Measurements from ENCODE around the gene ALDH3B1.

The ALDH3B1 gene

GRCh38 chr11:68036141-68036716 is 26.1 kb downstream of the ALDH3B1 start:
- TF ChIP-seq CTCF (IDR thresholded peaks at IDR 0.05; ENCODE audit: insufficient read depth, low read length, poor library complexity, severe bottlenecking): no peak
- Histone ChIP-seq H3K36me3 (ENCODE audit: control insufficient read depth, insufficient read depth, low read length) (peaks cover 19% of the 10 kb centered on the region), H3K27me3 (replicated peaks; ENCODE audit: control insufficient read depth, insufficient read depth, low read length) (no peaks in the 10 kb centered on the region), H3K4me3 (replicated peaks; ENCODE audit: low read depth, low read length) (no peak overlapping the region)
- no peak for DNase-seq (ENCODE audit: extremely low read depth, insufficient read length)

GRCh38 chr11:68036717-68037239 is 26.7 kb downstream of the ALDH3B1 start:
- no peak for DNase-seq (ENCODE audit: extremely low read depth, insufficient read length)
- TF ChIP-seq CTCF (IDR thresholded peaks at IDR 0.05; ENCODE audit: insufficient read depth, low read length, poor library complexity, severe bottlenecking): no peak
- Histone ChIP-seq H3K27me3 (replicated peaks; ENCODE audit: control insufficient read depth, insufficient read depth, low read length) (no peaks in the 10 kb centered on the region), H3K36me3 (ENCODE audit: control insufficient read depth, insufficient read depth, low read length) (peaks cover 23% of the 10 kb centered on the region), H3K4me3 (replicated peaks; ENCODE audit: low read depth, low read length) (no peak overlapping the region)

- no peak for DNase-seq (ENCODE audit: extremely low read depth, insufficient read length)
- no peak for TF ChIP-seq CTCF (IDR thresholded peaks at IDR 0.05; ENCODE audit: insufficient read depth, low read length, poor library complexity, severe bottlenecking)
- H3K27me3 ChIP-seq (replicated peaks; ENCODE audit: control insufficient read depth, insufficient read depth, low read length): no peaks in the 10 kb centered on the region
- H3K4me3 ChIP-seq (replicated peaks; ENCODE audit: low read depth, low read length): no peak overlapping the region
- peaks cover 26% of the 10 kb centered on the region for H3K36me3 ChIP-seq (ENCODE audit: control insufficient read depth, insufficient read depth, low read length)
These were observed 27.5 kb downstream of the ALDH3B1 start for GRCh38 chr11:68037411-68038225.

GRCh38 chr11:68038226-68038717 is 28.1 kb downstream of the ALDH3B1 start:
- peak overlapping the region; percentile 80 for H3K4me3 ChIP-seq (replicated peaks; ENCODE audit: low read depth, low read length)
- DNase-seq (ENCODE audit: extremely low read depth, insufficient read length): peak; percentile 35
- H3K36me3 ChIP-seq (ENCODE audit: control insufficient read depth, insufficient read depth, low read length): peaks cover 30% of the 10 kb centered on the region
- no peak for TF ChIP-seq CTCF (IDR thresholded peaks at IDR 0.05; ENCODE audit: insufficient read depth, low read length, poor library complexity, severe bottlenecking)
- H3K27me3 ChIP-seq (replicated peaks; ENCODE audit: control insufficient read depth, insufficient read depth, low read length): no peaks in the 10 kb centered on the region

GRCh38 chr11:68038718-68039525 is 28.8 kb downstream of the ALDH3B1 start, which contains the start of gene TCIRG1:
TSS of gene TCIRG1 (plus strand) at chr11:68039025. CDS start at chr11:68041272, 2,247 bp downstream.
- Histone ChIP-seq H3K36me3 (ENCODE audit: control insufficient read depth, insufficient read depth, low read length) (peaks cover 29% of the 10 kb centered on the region), H3K27me3 (replicated peaks; ENCODE audit: control insufficient read depth, insufficient read depth, low read length) (no peaks in the 10 kb centered on the region), H3K4me3 (replicated peaks; ENCODE audit: low read depth, low read length) (peak within 1 kb of the TSS; percentile 80)
- TF ChIP-seq CTCF (IDR thresholded peaks at IDR 0.05; ENCODE audit: insufficient read depth, low read length, poor library complexity, severe bottlenecking): no peak
- peak; percentile 86 for DNase-seq (ENCODE audit: extremely low read depth, insufficient read length)
